H9 (cell line): ENCODE data around the gene GALNT13. TPM values are rescaled to one million over a fixed set of nuclear protein-coding genes. Genes with fewer than 3 reads are reported as not detected.

Experiments used
- DNase-seq: peaks from one replicate; pipeline ENCODE4 v3.0.0-alpha.2; 2017
- H2AFZ ChIP-seq: one replicate; pipeline ENCODE4 v1.6.1; 2013; ENCODE audit warnings: mild to moderate bottlenecking, low read length, control low read depth, moderate library complexity
- H2AK5ac ChIP-seq: 2 replicates; pipeline ENCODE4 v1.6.1; 2013; ENCODE audit warnings: low read length, control low read depth, mixed read lengths; ENCODE audit not compliant: insufficient read length
- H2BK120ac ChIP-seq: one replicate; pipeline ENCODE4 v1.6.1; 2013; ENCODE audit warnings: low read depth, mild to moderate bottlenecking, low read length, control low read depth, inconsistent platforms; ENCODE audit not compliant: poor library complexity, severe bottlenecking
- H2BK12ac ChIP-seq: 2 replicates; pipeline ENCODE4 v1.6.1; 2013; ENCODE audit warnings: low read length, control low read depth, mixed read lengths, low read depth; ENCODE audit not compliant: insufficient read length
- H2BK15ac ChIP-seq: 2 replicates; pipeline ENCODE4 v1.6.1; 2013; ENCODE audit warnings: low read depth, low read length, control low read depth
- H2BK20ac ChIP-seq: one replicate; pipeline ENCODE4 v1.6.1; 2013; ENCODE audit warnings: low read depth, mild to moderate bottlenecking, low read length, control low read depth, inconsistent platforms; ENCODE audit not compliant: poor library complexity, severe bottlenecking
- H2BK5ac ChIP-seq: 2 replicates; pipeline ENCODE4 v1.6.1; 2013; ENCODE audit warnings: low read length, control low read depth, mixed read lengths; ENCODE audit not compliant: insufficient read length
- H3K14ac ChIP-seq: 2 replicates; pipeline ENCODE4 v1.6.1; 2013; ENCODE audit warnings: low read length, control low read depth; ENCODE audit not compliant: insufficient read depth
- H3K18ac ChIP-seq: 2 replicates; pipeline ENCODE4 v1.6.1; 2013; ENCODE audit warnings: low read depth, mild to moderate bottlenecking, mixed read lengths, low read length, control low read depth; ENCODE audit not compliant: insufficient read length
- H3K23ac ChIP-seq: 2 replicates; pipeline ENCODE4 v1.6.1; 2013; ENCODE audit warnings: low read length, control low read depth, mixed read lengths, low read depth; ENCODE audit not compliant: insufficient read length
- H3K23me2 ChIP-seq: 2 replicates; pipeline ENCODE4 v1.6.1; 2013; ENCODE audit warnings: low read depth, mild to moderate bottlenecking, mixed read lengths, low read length, control low read depth; ENCODE audit not compliant: insufficient read length, poor library complexity, severe bottlenecking
- H3K27ac ChIP-seq: 2 replicates; pipeline ENCODE4 v1.5.1; 2013; ENCODE audit warnings: low read length, control low read depth, mixed read lengths, low read depth; ENCODE audit not compliant: insufficient read length
- H3K27me3 ChIP-seq: 2 replicates; pipeline ENCODE4 v1.6.1; 2013; ENCODE audit warnings: low read length, control low read depth, inconsistent platforms; ENCODE audit not compliant: insufficient read depth
- H3K4ac ChIP-seq: 2 replicates; pipeline ENCODE4 v1.6.1; 2013; ENCODE audit warnings: low read depth, mild to moderate bottlenecking, control low read depth, inconsistent platforms, low read length, moderate library complexity
- H3K4me1 ChIP-seq: 2 replicates; pipeline ENCODE4 v1.6.1; 2013; ENCODE audit warnings: low read length, control low read depth, inconsistent platforms; ENCODE audit not compliant: insufficient read depth
- H3K4me2 ChIP-seq: 2 replicates; pipeline ENCODE4 v1.6.1; 2013; ENCODE audit warnings: low read length, control low read depth, mixed read lengths; ENCODE audit not compliant: insufficient read length, insufficient read depth
- H3K56ac ChIP-seq: 2 replicates; pipeline ENCODE4 v1.6.1; 2013; ENCODE audit warnings: low read depth, mild to moderate bottlenecking, mixed read lengths, low read length, control low read depth; ENCODE audit not compliant: insufficient read length
- H3K79me1 ChIP-seq: 2 replicates; pipeline ENCODE4 v1.6.1; 2013; ENCODE audit warnings: low read depth, mild to moderate bottlenecking, moderate library complexity, low read length, control low read depth, inconsistent platforms; ENCODE audit not compliant: insufficient read depth, poor library complexity, severe bottlenecking
- H3K79me2 ChIP-seq: 2 replicates; pipeline ENCODE4 v1.6.1; 2013; ENCODE audit warnings: low read length, control low read depth, inconsistent platforms; ENCODE audit not compliant: insufficient read depth
- H3K9ac ChIP-seq: 2 replicates; pipeline ENCODE4 v1.6.1; 2013; ENCODE audit warnings: low read length, control low read depth, mixed read lengths; ENCODE audit not compliant: insufficient read length; ENCODE audit errors: extremely low read depth
- H3K9me3 ChIP-seq: one replicate; pipeline ENCODE4 v1.6.1; 2013; ENCODE audit warnings: low read depth, low read length, inconsistent platforms; ENCODE audit not compliant: control insufficient read depth
- H3T11ph ChIP-seq: one replicate; pipeline ENCODE4 v1.6.1; 2013; ENCODE audit warnings: mild to moderate bottlenecking, low read length, control low read depth, inconsistent platforms
- H4K20me1 ChIP-seq: one replicate; pipeline ENCODE4 v1.6.1; 2013; ENCODE audit not compliant: control insufficient read depth, insufficient read length, insufficient read depth
- H4K5ac ChIP-seq: 2 replicates; pipeline ENCODE4 v1.6.1; 2013; ENCODE audit warnings: low read depth, mild to moderate bottlenecking, mixed read lengths, low read length, control low read depth; ENCODE audit not compliant: insufficient read length
- H4K8ac ChIP-seq: replicated peaks from 2 replicates; pipeline ENCODE4 v1.6.1; 2013; ENCODE audit warnings: low read length, control low read depth, mixed read lengths, low read depth; ENCODE audit not compliant: insufficient read length
- H4K91ac ChIP-seq: 2 replicates; pipeline ENCODE4 v1.6.1; 2013; ENCODE audit warnings: low read depth, mild to moderate bottlenecking, moderate library complexity, mixed read lengths, low read length, control low read depth; ENCODE audit not compliant: insufficient read length
- H3K27ac Mint-ChIP-seq, 3 experiments: 2 replicates in 2 of 3; 3 replicates in 1 of 3; pipeline ENCODE4 v1.8.0; 2020 to 2021; ENCODE audit warnings: mixed read lengths in 3 of 3, mild to moderate bottlenecking in 1 of 3, moderate library complexity in 1 of 3
- H3K27me3 Mint-ChIP-seq: 2 replicates; pipeline ENCODE4 v1.8.0; 2021; ENCODE audit warnings: low read depth, mild to moderate bottlenecking, moderate library complexity, mixed read lengths
- H3K36me3 Mint-ChIP-seq, 3 experiments: 2 replicates in 2 of 3; 3 replicates in 1 of 3; pipeline ENCODE4 v1.8.0; 2020 to 2021; ENCODE audit warnings: low read depth in 3 of 3, mixed read lengths in 3 of 3; ENCODE audit not compliant: insufficient read depth in 1 of 3
- H3K4me1 Mint-ChIP-seq, 2 experiments: 2 replicates each; pipeline ENCODE4 v1.8.0; 2020; ENCODE audit warnings: mixed read lengths in 2 of 2
- H3K4me3 Mint-ChIP-seq, 2 experiments: 2 replicates in 1 of 2; 3 replicates in 1 of 2; pipeline ENCODE4 v1.8.0; 2020 to 2021; ENCODE audit warnings: mild to moderate bottlenecking in 2 of 2, mixed read lengths in 2 of 2, moderate library complexity in 1 of 2
- H3K9me3 Mint-ChIP-seq, 2 experiments: 2 replicates in 1 of 2; 3 replicates in 1 of 2; pipeline ENCODE4 v1.8.0; 2020; ENCODE audit warnings: mild to moderate bottlenecking in 2 of 2, mixed read lengths in 2 of 2, moderate library complexity in 1 of 2
- CTCF ChIP-seq: fragments of 200-600 bp; sonication (generic); conservative IDR thresholded peaks from 3 replicates; pipeline ENCODE4 v1.8.0; 2021; ENCODE audit warnings: antibody characterized with exemption, mild to moderate bottlenecking
- WGBS: extraction: QIAGEN DNeasy Blood & Tissue Kit; methylation state at CpG from one replicate; pipeline ENCODE4 v1.1.7; 2013; ENCODE audit warnings: missing lambda C conversion rate, low lambda C conversion rate, mixed read lengths; ENCODE audit not compliant: insufficient read length; ENCODE audit errors: extremely low coverage; 5-methylcytosine and 5-hydroxymethylcytosine counted together
- total RNA-seq: library from RNA; stranded (reverse); gene quantifications from 2 replicates; pipeline ENCODE4 v1.2.1, GENCODE V29; 2021

GALNT13 gene
- total RNA-seq, 1 experiment from 2014 or later, result 6.6 TPM

GRCh38 chr2:154402213-154402612 is 530.5 kb downstream of the GALNT13 start:
- no peak overlapping the region for H3K56ac ChIP-seq
- H3K36me3 Mint-ChIP-seq, result no peaks in the 10 kb centered on the region
- H3K27me3 ChIP-seq, result no peaks in the 10 kb centered on the region
- H3K27ac ChIP-seq, result no peak overlapping the region
- H4K5ac ChIP-seq, result no peak overlapping the region
- no peaks in the 10 kb centered on the region; the same call in 1 of the 2 replicates for H3K4me1 ChIP-seq
- no peaks in the 10 kb centered on the region for H3K23me2 ChIP-seq
- DNase-seq, result no peak
- H2BK12ac ChIP-seq, result no peak overlapping the region
- H4K91ac ChIP-seq, result no peak overlapping the region
- no peak overlapping the region for H3K18ac ChIP-seq
- H3K79me2 ChIP-seq, result no peaks in the 10 kb centered on the region
- H4K8ac ChIP-seq, result no peak overlapping the region
- no peak overlapping the region for H2AK5ac ChIP-seq
- no peak overlapping the region for H2AFZ ChIP-seq
- no peak overlapping the region for H2BK5ac ChIP-seq
- no peak overlapping the region for H2BK20ac ChIP-seq
- H3K23ac ChIP-seq, result no peak overlapping the region
- no peak overlapping the region for H3K4me3 Mint-ChIP-seq
- H3K4ac ChIP-seq, result no peak overlapping the region
- WGBS, result no CpG with 5 or more reads among the region's 3 CpGs
- H3T11ph ChIP-seq, result no peak overlapping the region
- H3K79me1 ChIP-seq, result no peaks in the 10 kb centered on the region
- no peak overlapping the region for H3K4me2 ChIP-seq
- no peaks in the 10 kb centered on the region for H3K27me3 Mint-ChIP-seq
- peaks cover 12 to 16% of the 10 kb centered on the region in 2 experiments for H3K4me1 Mint-ChIP-seq
- no peak overlapping the region for H2BK15ac ChIP-seq
- H3K9ac ChIP-seq, result no peak overlapping the region
- no peaks in the 10 kb centered on the region for H3K9me3 ChIP-seq
- no peak overlapping the region for H3K14ac ChIP-seq
- H4K20me1 ChIP-seq, result no peaks in the 10 kb centered on the region
- H3K9me3 Mint-ChIP-seq, result no peaks in the 10 kb centered on the region
- TF ChIP-seq CTCF, result peak; percentile 66
- no peak overlapping the region for H2BK120ac ChIP-seq
- H3K27ac Mint-ChIP-seq, result no peak overlapping the region
